OCI-LY7 (cell line): Measurements from ENCODE around the gene ALK. TPM values are rescaled to one million over a fixed set of nuclear protein-coding genes. Genes with fewer than 3 reads are reported as not detected.

Experiments
- BruUV-seq: library from RNA; stranded (reverse); fragments of 400-500 nt; replicated peaks from 2 replicates; lab custom pipeline; 2021; lab: Mats Ljungman, UMichigan
- CTCF ChIA-PET: fragments of 300-600 bp; sonication (Branson Sonifier 250); formaldehyde crosslinking; loops from one replicate; lab custom pipeline; 2022; ENCODE audit warnings: antibody characterized with exemption; ENCODE audit not compliant: unreplicated experiment; lab: Charles Lee
- POLR2A ChIA-PET: fragments of 300-600 bp; sonication (Branson Sonifier 250); formaldehyde crosslinking; loops from one replicate; lab custom pipeline; 2022; ENCODE audit warnings: antibody characterized with exemption; lab: Charles Lee
- DNase-seq: peaks from one replicate; pipeline ENCODE4 v3.0.0-alpha.2; 2015; ENCODE audit warnings: low spot score
- H2AFZ ChIP-seq: fragments of 200-600 bp; sonication (generic), shearing (Covaris generic); 2 replicates; pipeline ENCODE4 v1.6.1; 2014; ENCODE audit warnings: mild to moderate bottlenecking, antibody characterized with exemption, low read length, moderate library complexity
- H3K27ac ChIP-seq: fragments of 200-600 bp; sonication (generic); 2 replicates; pipeline ENCODE4 v1.5.1; 2014; ENCODE audit warnings: mixed run types, low read depth, mild to moderate bottlenecking, moderate library complexity, low read length, inconsistent platforms; ENCODE audit not compliant: poor library complexity, severe bottlenecking
- H3K36me3 ChIP-seq: fragments of 200-600 bp; sonication (generic); 2 replicates; pipeline ENCODE4 v1.6.1; 2014; ENCODE audit warnings: mild to moderate bottlenecking, antibody characterized with exemption, low read length, moderate library complexity, mixed read lengths; ENCODE audit not compliant: insufficient read depth
- H3K4me1 ChIP-seq: fragments of 200-600 bp; sonication (generic); 2 replicates; pipeline ENCODE4 v1.5.1; 2014; ENCODE audit warnings: mild to moderate bottlenecking, low read length; ENCODE audit not compliant: insufficient read depth, poor library complexity, severe bottlenecking
- H3K4me2 ChIP-seq: fragments of 200-600 bp; sonication (generic); 2 replicates; pipeline ENCODE4 v1.6.1; 2014; ENCODE audit warnings: mild to moderate bottlenecking, low read length
- H3K4me3 ChIP-seq: fragments of 200-600 bp; sonication (generic); 2 replicates; pipeline ENCODE4 v1.5.1; 2014; ENCODE audit warnings: mild to moderate bottlenecking, low read depth, low read length; ENCODE audit not compliant: poor library complexity, severe bottlenecking
- H3K79me2 ChIP-seq: fragments of 200-600 bp; sonication (generic); 2 replicates; pipeline ENCODE4 v1.6.1; 2016; ENCODE audit warnings: low read depth, mild to moderate bottlenecking, low read length, moderate library complexity, mixed read lengths; ENCODE audit not compliant: insufficient read depth
- H3K9me2 ChIP-seq: fragments of 200-600 bp; sonication (generic); 2 replicates; pipeline ENCODE4 v1.6.1; 2016; ENCODE audit warnings: mild to moderate bottlenecking, low read length, mixed read lengths; ENCODE audit not compliant: insufficient read depth
- H3K9me3 ChIP-seq: fragments of 200-600 bp; sonication (generic); 2 replicates; pipeline ENCODE4 v1.6.1; 2014; ENCODE audit warnings: mild to moderate bottlenecking, mixed run types, low read length, mixed read lengths
- H4K20me1 ChIP-seq: fragments of 200-600 bp; sonication (generic); 2 replicates; pipeline ENCODE4 v1.6.1; 2014; ENCODE audit warnings: mild to moderate bottlenecking, antibody characterized with exemption, low read length, moderate library complexity, mixed read lengths; ENCODE audit not compliant: insufficient read depth
- EZH2phosphoT487 ChIP-seq: fragments of 200-600 bp; sonication (generic); IDR thresholded peaks from 2 replicates; pipeline ENCODE4 v1.6.1; 2018; ENCODE audit warnings: low read depth, borderline replicate concordance, mild to moderate bottlenecking, mixed run types, antibody characterized with exemption, low read length, moderate library complexity, mixed read lengths
- intact Hi-C: fragments of 100-400 bp; cut with micrococcal nuclease; formaldehyde crosslinking; loops from one replicate; pipeline ENCODE4 v1.10.0; 2022; ENCODE audit not compliant: unreplicated experiment
- total RNA-seq, 2 experiments: library from RNA; depleted of rRNA in 1 of 2; stranded (reverse); fragments of >200 nt in 1 of 2; shearing (Covaris generic) in 1 of 2; gene quantifications; 2 replicates each; pipeline ENCODE4 v1.2.3, GENCODE V29; 2014 to 2022
- TF ChIP-seq, protein P1 (sequence below): fragments of 200-600 bp; sonication (generic); conservative IDR thresholded peaks from 2 replicates; pipeline ENCODE4 v1.5.1; 2014; ENCODE audit warnings: mild to moderate bottlenecking, antibody characterized with exemption, low read length, moderate library complexity, mixed read lengths

ALK gene
- total RNA-seq, 2 experiments from 2014 or later, result 0.09 TPM; not detected in 1

DNA sequence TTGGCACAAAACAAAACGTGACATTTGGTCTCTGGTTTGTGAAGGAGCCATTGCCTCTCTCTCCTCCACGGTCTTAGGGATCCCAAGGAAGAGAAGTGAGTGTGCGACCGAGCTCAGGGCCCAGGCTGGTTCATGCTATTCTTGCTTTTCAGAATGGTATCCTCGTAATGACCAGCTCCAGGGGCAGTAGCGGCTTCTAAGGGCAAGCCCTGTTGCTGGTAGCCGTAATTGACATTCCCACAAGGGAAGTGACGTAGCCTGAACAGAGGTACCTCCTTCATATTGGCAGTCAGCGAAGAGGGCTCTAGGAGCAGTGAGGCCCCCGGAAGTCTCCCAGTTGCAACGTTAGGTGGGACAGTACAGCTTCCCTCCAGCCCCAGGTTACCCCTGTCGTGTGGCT is 728.3 kb downstream of the ALK start:
- Histone ChIP-seq H3K4me2 (no peak overlapping the region), H3K9me3 (no peaks in the 10 kb centered on the region), H3K36me3 (no peaks in the 10 kb centered on the region), H4K20me1 (no peaks in the 10 kb centered on the region), H3K27ac (no peak overlapping the region), H3K79me2 (no peaks in the 10 kb centered on the region), H3K4me3 (no peak overlapping the region), H3K4me1 (peaks cover 17% of the 10 kb centered on the region), H3K9me2 (no peaks in the 10 kb centered on the region), H2AFZ (no peak overlapping the region)
- TF ChIP-seq EZH2phosphoT487, result no peak
- TF ChIP-seq, protein P1, sequence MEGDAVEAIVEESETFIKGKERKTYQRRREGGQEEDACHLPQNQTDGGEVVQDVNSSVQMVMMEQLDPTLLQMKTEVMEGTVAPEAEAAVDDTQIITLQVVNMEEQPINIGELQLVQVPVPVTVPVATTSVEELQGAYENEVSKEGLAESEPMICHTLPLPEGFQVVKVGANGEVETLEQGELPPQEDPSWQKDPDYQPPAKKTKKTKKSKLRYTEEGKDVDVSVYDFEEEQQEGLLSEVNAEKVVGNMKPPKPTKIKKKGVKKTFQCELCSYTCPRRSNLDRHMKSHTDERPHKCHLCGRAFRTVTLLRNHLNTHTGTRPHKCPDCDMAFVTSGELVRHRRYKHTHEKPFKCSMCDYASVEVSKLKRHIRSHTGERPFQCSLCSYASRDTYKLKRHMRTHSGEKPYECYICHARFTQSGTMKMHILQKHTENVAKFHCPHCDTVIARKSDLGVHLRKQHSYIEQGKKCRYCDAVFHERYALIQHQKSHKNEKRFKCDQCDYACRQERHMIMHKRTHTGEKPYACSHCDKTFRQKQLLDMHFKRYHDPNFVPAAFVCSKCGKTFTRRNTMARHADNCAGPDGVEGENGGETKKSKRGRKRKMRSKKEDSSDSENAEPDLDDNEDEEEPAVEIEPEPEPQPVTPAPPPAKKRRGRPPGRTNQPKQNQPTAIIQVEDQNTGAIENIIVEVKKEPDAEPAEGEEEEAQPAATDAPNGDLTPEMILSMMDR, result no peak
- BruUV-seq, result no TSS peak
- no peak for DNase-seq
- POLR2A ChIA-PET, result interaction anchor here (0.6 kb wide), 1 partner anchor 11 kb away, joined by 3 read pairs; no protein-coding TSS in a partner anchor
- intact Hi-C loops, result no loop called here
- CTCF ChIA-PET, result no interaction called here

DNA sequence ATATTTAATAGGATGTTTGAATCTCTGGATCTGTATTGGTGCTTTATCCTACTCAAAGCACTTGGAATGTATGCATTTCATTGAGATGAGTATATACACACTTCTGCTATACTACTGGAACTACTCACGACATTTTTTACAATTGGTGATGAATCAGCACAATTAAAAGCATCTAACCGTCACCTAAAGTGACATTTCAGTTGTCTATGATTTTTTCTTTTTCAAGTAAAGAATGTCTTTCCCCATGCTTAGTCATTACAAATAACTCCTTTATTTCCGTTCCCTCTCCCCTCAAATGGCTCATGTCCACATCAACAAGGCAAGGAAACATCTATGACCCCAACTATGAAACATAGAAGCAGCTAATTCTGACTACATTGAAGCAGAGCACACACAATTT is 728.9 kb downstream of the ALK start:
- TF ChIP-seq EZH2phosphoT487, result no peak
- TF ChIP-seq, protein P1, result no peak
- no peak for DNase-seq
- intact Hi-C loops, result no loop called here
- no peaks in the 10 kb centered on the region for H3K79me2 ChIP-seq
- H3K4me3 ChIP-seq, result no peak overlapping the region
- peaks cover 17% of the 10 kb centered on the region for H3K4me1 ChIP-seq
- no peaks in the 10 kb centered on the region for H3K36me3 ChIP-seq
- ChIA-PET POLR2A (no interaction called here), CTCF (no interaction called here)
- no peak overlapping the region for H3K4me2 ChIP-seq
- H4K20me1 ChIP-seq, result no peaks in the 10 kb centered on the region
- H3K27ac ChIP-seq, result no peak overlapping the region
- H2AFZ ChIP-seq, result no peak overlapping the region
- no TSS peak for BruUV-seq
- H3K9me3 ChIP-seq, result no peaks in the 10 kb centered on the region
- H3K9me2 ChIP-seq, result no peaks in the 10 kb centered on the region

DNA sequence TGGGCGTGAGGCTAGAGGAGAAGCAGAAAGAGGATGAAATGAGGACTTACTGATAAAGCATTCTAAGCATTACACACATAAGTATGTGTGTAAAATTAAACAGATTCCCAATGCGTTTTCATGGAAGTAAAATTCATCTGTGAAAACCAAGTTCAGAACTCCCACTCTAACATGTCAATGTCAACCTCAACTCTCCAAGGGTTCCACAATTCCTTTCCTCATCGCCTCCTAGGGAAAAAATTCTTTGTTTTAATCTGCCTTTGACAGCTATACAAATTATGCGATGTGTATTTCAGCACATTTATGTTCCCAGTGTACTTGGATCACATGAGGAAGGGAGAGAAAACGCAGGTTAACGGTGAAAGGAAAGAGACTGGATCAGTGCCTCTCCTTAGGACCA is 729.6 kb downstream of the ALK start:
- Histone ChIP-seq H3K4me3 (no peak overlapping the region), H3K4me1 (peaks cover 17% of the 10 kb centered on the region), H2AFZ (no peak overlapping the region), H3K27ac (no peak overlapping the region), H3K9me3 (no peaks in the 10 kb centered on the region), H4K20me1 (no peaks in the 10 kb centered on the region), H3K9me2 (no peaks in the 10 kb centered on the region), H3K79me2 (no peaks in the 10 kb centered on the region), H3K4me2 (no peak overlapping the region), H3K36me3 (no peaks in the 10 kb centered on the region)
- CTCF ChIA-PET, result no interaction called here
- DNase-seq, result no peak
- POLR2A ChIA-PET, result no interaction called here
- TF ChIP-seq, protein P1, result no peak
- TF ChIP-seq EZH2phosphoT487, result no peak
- BruUV-seq, result no TSS peak
- intact Hi-C loops, result no loop called here
